ENCODE data around the gene TEKTIP1. TPM values are rescaled to one million over a fixed set of nuclear protein-coding genes. Genes with fewer than 3 reads are reported as not detected.

The TEKTIP1 gene
- total and polyA plus RNA-seq, 2 of the 4 experiments (the other 2 are of a cell fraction), result not detected

GRCh38 chr19:3573858-3574637 lies 35.1 kb downstream of the TEKTIP1 start:
- intact Hi-C loops (cut with micrococcal nuclease), result no loop called here

More at GRCh38 chr19:3573858-3574637, 35.1 kb downstream of the TEKTIP1 start:
- Histone ChIP-seq H4K8ac (ENCODE audit: low read depth in 2 of 2, low read length in 2 of 2) (peak overlapping the region in 1 of 2 experiments; percentile 91; a peak in 2 of 4 replicates), H3K9me3 (ENCODE audit: control insufficient read depth, insufficient read depth, low read length) (no peaks in the 10 kb centered on the region), H3K4ac (ENCODE audit: low read depth, low read length) (no peak overlapping the region), H3K27me3 (ENCODE audit: control insufficient read depth, insufficient read depth, low read length) (no peaks in the 10 kb centered on the region), H2AK5ac (ENCODE audit: low read depth, low read length) (peak overlapping the region; percentile 70), H3K9ac (ENCODE audit: low read depth, low read length) (no peak overlapping the region), H3K56ac (ENCODE audit: extremely low read depth, insufficient read depth, low read length) (no peak overlapping the region), H2AK9ac (replicated peaks; ENCODE audit: low read depth, low read length, poor library complexity) (peak overlapping the region; percentile 33), H3K79me1 (ENCODE audit: low read depth in 1 of 2, low read length in 2 of 2) (peaks cover 7 to 22% of the 10 kb centered on the region in 2 experiments; a peak in 3 of 4 replicates), H2BK5ac (ENCODE audit: low read depth, low read length, poor library complexity, severe bottlenecking) (peak overlapping the region; percentile 30), H4K20me1 (ENCODE audit: insufficient read depth, low read length) (peaks cover 10% of the 10 kb centered on the region; the same call in 1 of the 2 replicates), H3K4me2 (ENCODE audit: low read depth, low read length) (peak overlapping the region; percentile 87; the same call in 1 of the 2 replicates), H3K18ac (ENCODE audit: low read depth, low read length) (no peak overlapping the region), H2BK20ac (ENCODE audit: low read depth, low read length) (no peak overlapping the region), H3K4me3 (ENCODE audit: insufficient read depth, low read depth, low read length) (peak overlapping the region; percentile 87), H2AFZ (replicated peaks; ENCODE audit: low read length, poor library complexity) (peak overlapping the region; percentile 79), H2BK120ac (ENCODE audit: low read depth, low read length) (no peak overlapping the region), H3K23ac (ENCODE audit: low read depth, low read length) (0 out of 2 replicates have a peak overlapping the region, but pooled peaks have one; percentile 59), H4K91ac (ENCODE audit: insufficient read depth, low read depth, low read length) (no peak overlapping the region; the same call in 1 of the 2 replicates), H3K27ac (ENCODE audit: insufficient read depth, low read length) (no peak overlapping the region), H4K5ac (ENCODE audit: low read depth, low read length) (peak overlapping the region; percentile 48; the same call in 1 of the 2 replicates), H2BK15ac (ENCODE audit: low read depth, low read length) (no peak overlapping the region), H3K9me1 (ENCODE audit: insufficient read depth, low read length) (peaks cover 4% of the 10 kb centered on the region), H3K36me3 (ENCODE audit: control insufficient read depth, insufficient read depth, low read length) (peaks cover 15% of the 10 kb centered on the region; the same call in 1 of the 2 replicates), H3K14ac (replicated peaks; ENCODE audit: low read depth, low read length) (no peak overlapping the region), H3K4me1 (ENCODE audit: control insufficient read depth, insufficient read depth, low read length) (no peaks in the 10 kb centered on the region)
- dilution Hi-C loops (cut with HindIII; ENCODE audit: low sequenced_read_pairs, unreplicated experiment) (no loop called here), in situ Hi-C loops (cut with MboI; ENCODE audit: low sequenced_read_pairs) (no loop called here)
- CTCF ChIA-PET, result interaction anchor here (0.6 kb wide), 1 partner anchor 690 kb away, joined by 6 read pairs; no protein-coding TSS in a partner anchor
- POLR2A ChIA-PET (ENCODE audit: unreplicated experiment), result interaction anchor here (0.9 kb wide), 1 partner anchor 897 kb away, joined by 3 read pairs; no protein-coding TSS in a partner anchor
- DNase-seq (peak; percentile 93), ATAC-seq (ENCODE audit: low read depth) (peak; percentile 65)
- BruUV-seq (replicated peaks), result no TSS peak
- WGBS, 2 experiments (ENCODE audit: extremely low coverage in 2 of 2, insufficient read length in 1 of 2), result 75% methylated on average over 25 of the region's 55 CpGs; no CpG with 5 or more reads in 1 of the 2 experiments
- TF ChIP-seq RAD21 (IDR thresholded peaks at IDR 0.05; ENCODE audit: low read length) (no peak), MAZ (IDR thresholded peaks at IDR 0.05; ENCODE audit: borderline replicate concordance, low read depth, low read length) (peak; percentile 37; the same call in 1 of the 2 replicates), USF2 (IDR thresholded peaks at IDR 0.05; ENCODE audit: low read depth, low read length) (0 out of 2 replicates have a peak, but pooled peaks have one; percentile 29)

Measured in IMR-90 (cell line).